Epithelial cell of esophagus (primary cell): ENCODE results near the gene IGLL5.

Experiments
- DNase-seq: peaks from one replicate; pipeline ENCODE4 v3.0.0; 2010; ENCODE audit warnings: low read depth
- H3K4me3 ChIP-seq: 2 replicates; pipeline ENCODE4 v1.5.1; 2011; ENCODE audit warnings: mild to moderate bottlenecking, low read length, control low read depth
- TF ChIP-seq, protein P1 (sequence below): IDR thresholded peaks from 2 replicates; pipeline ENCODE4 v1.5.1; 2011; ENCODE audit warnings: low read depth, mild to moderate bottlenecking, low read length, control low read depth, inconsistent platforms; ENCODE audit not compliant: insufficient read depth; ENCODE audit errors: missing control alignments

Gene IGLL5

DNA sequence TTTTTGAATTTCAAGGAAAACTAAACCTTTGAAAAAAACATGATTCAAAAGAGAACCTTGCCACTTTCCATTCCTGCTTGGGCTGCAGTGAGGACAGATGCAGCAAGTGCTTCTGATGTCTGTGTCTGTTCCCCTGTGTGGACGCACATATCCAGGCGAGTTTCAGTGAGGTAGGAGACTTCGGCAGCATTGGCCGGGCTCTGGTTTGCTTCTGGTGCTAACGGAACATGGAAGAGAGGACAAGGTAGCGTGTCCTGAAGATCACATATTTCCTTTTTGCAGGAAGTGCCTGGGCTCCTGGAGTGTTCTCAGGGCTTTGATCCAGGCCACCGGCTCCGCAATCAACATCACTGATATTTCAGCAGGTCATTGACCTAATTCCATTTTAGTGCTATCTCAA is 33.1 kb upstream of the IGLL5 start:
- no peak for DNase-seq
- H3K4me3 ChIP-seq, result no peak overlapping the region
- TF ChIP-seq, protein P1, sequence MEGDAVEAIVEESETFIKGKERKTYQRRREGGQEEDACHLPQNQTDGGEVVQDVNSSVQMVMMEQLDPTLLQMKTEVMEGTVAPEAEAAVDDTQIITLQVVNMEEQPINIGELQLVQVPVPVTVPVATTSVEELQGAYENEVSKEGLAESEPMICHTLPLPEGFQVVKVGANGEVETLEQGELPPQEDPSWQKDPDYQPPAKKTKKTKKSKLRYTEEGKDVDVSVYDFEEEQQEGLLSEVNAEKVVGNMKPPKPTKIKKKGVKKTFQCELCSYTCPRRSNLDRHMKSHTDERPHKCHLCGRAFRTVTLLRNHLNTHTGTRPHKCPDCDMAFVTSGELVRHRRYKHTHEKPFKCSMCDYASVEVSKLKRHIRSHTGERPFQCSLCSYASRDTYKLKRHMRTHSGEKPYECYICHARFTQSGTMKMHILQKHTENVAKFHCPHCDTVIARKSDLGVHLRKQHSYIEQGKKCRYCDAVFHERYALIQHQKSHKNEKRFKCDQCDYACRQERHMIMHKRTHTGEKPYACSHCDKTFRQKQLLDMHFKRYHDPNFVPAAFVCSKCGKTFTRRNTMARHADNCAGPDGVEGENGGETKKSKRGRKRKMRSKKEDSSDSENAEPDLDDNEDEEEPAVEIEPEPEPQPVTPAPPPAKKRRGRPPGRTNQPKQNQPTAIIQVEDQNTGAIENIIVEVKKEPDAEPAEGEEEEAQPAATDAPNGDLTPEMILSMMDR, result no peak

DNA sequence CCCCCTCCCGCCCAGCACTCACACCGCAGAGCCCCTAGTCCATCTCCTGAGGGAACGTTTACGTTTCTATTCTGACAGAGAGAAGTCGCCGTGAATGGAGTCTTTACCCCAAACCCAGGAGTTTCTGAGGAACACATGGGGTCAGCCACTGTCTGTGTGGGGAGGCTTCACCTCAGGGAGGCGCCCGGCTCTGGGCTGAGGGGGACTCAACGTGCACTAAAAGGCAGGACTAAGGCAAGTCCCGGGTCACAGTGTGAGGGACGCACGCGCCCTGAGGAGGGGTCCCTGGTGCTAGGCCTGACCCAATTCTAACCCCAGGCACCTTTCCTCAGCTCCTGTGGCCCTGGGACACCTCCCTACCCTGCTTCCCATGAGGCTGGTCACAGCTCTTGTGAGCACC is 32.5 kb upstream of the IGLL5 start:
- no peak for DNase-seq
- TF ChIP-seq, protein P1, result no peak
- no peak overlapping the region for H3K4me3 ChIP-seq

DNA sequence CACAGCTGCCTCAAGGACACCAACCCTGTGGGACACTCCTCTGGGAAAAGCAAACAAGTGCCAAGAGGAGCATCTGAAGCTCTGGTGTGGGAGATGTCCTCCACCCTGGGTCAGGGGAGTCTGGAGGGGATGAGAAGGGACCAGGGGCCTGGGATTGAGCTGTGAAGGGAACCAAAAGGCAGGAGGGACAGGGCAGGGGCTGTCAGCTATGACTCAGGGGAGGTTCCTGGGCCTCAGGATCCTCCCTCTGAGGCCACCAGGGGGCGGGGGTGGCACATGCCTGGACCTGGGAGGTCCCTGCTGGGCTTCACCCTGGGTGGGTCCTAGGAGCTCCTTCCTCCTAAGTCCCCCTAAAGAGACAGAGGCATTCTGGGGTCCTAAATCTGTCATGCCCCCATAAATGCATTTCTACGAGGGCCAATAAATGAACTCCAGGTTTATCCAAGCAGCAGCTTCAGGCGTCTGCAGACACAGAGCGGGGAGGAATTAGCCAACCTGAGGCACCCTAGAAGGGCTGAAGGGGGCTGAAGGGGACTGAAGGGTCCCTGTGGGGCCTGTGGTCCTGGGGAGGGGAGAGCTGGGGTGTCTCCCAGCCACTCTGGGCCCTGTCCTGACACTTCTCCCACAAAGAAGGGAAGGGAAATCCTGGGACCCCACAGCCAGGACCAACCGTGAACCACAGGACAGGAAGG is 31.9 kb upstream of the IGLL5 start:
- TF ChIP-seq, protein P1, result peak; percentile 40
- no peak for DNase-seq

DNA sequence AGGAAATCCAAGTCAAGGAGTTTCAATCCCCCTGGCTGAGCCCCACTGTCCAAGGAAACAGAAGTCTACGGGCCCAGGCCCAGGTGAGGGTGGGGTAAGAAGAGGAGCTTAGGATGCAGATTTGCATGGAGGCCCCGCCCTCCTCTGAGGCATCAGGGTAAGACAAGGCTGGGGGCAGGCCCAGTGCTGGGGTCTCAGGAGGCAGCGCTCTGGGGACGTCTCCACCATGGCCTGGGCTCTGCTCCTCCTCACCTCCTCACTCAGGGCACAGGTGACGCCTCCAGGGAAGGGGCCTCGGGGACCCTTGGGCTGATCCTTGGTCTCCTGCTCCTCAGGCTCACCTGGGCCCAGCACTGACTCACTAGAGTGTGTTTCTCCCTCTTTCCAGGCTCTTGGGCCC is 31.3 kb upstream of the IGLL5 start:
- no peak for DNase-seq
- TF ChIP-seq, protein P1, result no peak
- no peak overlapping the region for H3K4me3 ChIP-seq

More for the DNA sequence above, 31.9 kb upstream of the IGLL5 start:
- H3K4me3 ChIP-seq, result no peak overlapping the region

DNA sequence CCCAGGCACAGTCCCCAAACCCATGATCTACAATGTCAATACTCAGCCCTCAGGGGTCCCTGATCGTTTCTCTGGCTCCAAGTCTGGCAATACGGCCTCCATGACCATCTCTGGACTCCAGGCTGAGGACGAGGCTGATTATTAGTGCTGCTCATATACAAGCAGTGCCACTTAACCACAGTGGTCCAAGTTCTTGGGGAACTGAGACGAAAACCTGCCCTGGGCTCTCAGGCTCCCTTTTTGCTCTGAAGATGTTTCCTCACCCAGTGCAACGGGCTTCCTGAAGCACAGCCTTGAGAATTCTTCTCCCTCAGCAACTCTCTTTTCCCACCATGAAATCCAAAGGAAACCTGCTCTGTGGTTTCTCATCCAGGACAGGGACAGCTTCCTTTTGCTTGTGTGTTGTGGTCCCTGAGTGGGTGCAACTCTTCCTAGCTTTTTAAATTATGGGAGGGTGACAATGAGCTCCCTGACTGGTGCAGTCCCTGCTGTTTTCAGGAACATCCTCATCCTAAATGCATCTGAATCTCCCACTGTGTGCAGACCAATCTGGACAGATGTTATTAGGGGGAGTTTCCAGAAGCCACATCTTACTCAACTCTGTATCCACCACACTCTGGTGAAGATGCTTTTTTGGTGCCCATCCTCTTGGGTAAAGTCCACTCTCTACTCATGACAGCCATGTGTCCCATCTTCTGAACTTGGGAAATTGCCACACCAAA is 30.6 kb upstream of the IGLL5 start:
- TF ChIP-seq, protein P1, result no peak
- DNase-seq, result no peak

DNA sequence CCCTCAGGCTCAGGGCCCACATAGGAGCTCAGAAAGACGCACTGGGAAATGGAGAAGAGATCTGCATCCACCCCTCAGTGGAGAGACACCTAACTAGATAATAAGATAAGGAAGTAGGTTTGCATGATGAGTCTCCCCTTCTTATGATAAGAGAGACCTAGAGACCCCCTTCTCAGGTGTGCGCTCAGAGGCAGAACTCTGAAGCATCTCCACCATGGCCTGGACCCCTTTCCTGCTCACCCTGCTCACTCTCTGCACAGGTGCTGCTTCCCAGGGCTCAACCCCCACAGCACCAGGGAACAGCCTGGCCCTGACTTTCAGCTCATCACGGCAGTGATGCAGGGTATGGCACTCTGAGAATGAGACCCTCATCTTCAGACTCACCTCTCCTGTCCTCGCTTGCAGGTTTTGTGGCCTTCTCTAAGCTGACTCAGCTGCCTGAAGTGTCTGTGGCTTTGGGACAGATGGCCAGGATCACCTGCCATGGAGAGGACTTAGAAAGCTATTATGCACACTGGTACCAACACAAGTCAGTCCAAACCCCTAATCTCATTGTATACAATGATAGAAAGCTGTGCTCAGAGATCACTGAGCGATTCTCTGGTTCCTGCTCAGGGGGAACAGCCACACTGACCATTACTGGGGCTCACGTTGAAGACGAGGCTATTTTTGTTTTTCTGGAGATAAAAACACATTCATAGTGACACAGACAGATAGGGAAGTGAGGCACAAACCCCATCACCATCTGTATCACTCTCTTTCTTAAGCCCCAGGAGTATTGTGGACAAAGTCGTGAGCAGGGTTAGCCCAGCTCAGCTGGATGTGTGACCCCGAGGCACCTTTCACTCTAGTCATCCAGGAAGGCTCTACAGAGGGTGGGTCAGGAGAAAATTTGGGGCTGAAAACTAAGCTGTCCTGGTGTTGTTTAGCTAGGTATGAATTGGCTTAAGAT is 29.7 kb upstream of the IGLL5 start:
- DNase-seq, result no peak
- H3K4me3 ChIP-seq, result no peak overlapping the region
- TF ChIP-seq, protein P1, result no peak

More for the DNA sequence above, 30.6 kb upstream of the IGLL5 start:
- no peak overlapping the region for H3K4me3 ChIP-seq
